ENCODE data around the gene TNP2.

GRCh38 chr16:11265124-11265523 lies 4.0 kb downstream of the TNP2 start:
- no peak for TF ChIP-seq POLR2A (IDR thresholded peaks at IDR 0.05; ENCODE audit: borderline replicate concordance, extremely low read depth, insufficient read depth, insufficient read length)
- no peak for TF ChIP-seq CTCF (IDR thresholded peaks at IDR 0.05 in 2 of 3, conservative IDR thresholded peaks at IDR 0.05 in 1 of 3; ENCODE audit: borderline replicate concordance in 1 of 3, insufficient read depth in 1 of 3, low read depth in 2 of 3, low read length in 2 of 3)
- TF ChIP-seq POLR2AphosphoS5 (IDR thresholded peaks at IDR 0.05; ENCODE audit: low read depth, low read length) = no peak
- TF ChIP-seq RAD21 (IDR thresholded peaks at IDR 0.05; ENCODE audit: low read depth) = no peak
- no peak for TF ChIP-seq REST (IDR thresholded peaks at IDR 0.05; ENCODE audit: low read depth)
- TF ChIP-seq SP1 (IDR thresholded peaks at IDR 0.05; ENCODE audit: low read depth) = no peak
- TF ChIP-seq EZH2 (IDR thresholded peaks at IDR 0.05) = no peak
